Chondrocyte (in vitro differentiated cells): ENCODE data around the gene HNRNPUL1. TPM values are rescaled to one million over a fixed set of nuclear protein-coding genes. Genes with fewer than 3 reads are reported as not detected.

Experiments used
- DNase-seq: peaks from one replicate; pipeline ENCODE4 v3.0.0; 2021; ENCODE audit warnings: mixed read lengths, low spot score
- H3K27ac Mint-ChIP-seq: one replicate; pipeline ENCODE4 v1.8.0; 2021; ENCODE audit warnings: mild to moderate bottlenecking, moderate library complexity, mixed read lengths; ENCODE audit not compliant: unreplicated experiment
- H3K27me3 Mint-ChIP-seq: 2 replicates; pipeline ENCODE4 v1.8.0; 2021; ENCODE audit warnings: low read depth, mixed read lengths
- H3K36me3 Mint-ChIP-seq: 2 replicates; pipeline ENCODE4 v1.8.0; 2021; ENCODE audit warnings: low read depth, mixed read lengths
- H3K4me1 Mint-ChIP-seq: 2 replicates; pipeline ENCODE4 v1.8.0; 2021; ENCODE audit warnings: low read depth, mild to moderate bottlenecking, mixed read lengths
- H3K4me3 Mint-ChIP-seq: one replicate; pipeline ENCODE4 v1.8.0; 2021; ENCODE audit warnings: mild to moderate bottlenecking, moderate library complexity, mixed read lengths; ENCODE audit not compliant: unreplicated experiment
- H3K9me3 Mint-ChIP-seq: 2 replicates; pipeline ENCODE4 v1.8.0; 2021; ENCODE audit warnings: low read depth, mixed read lengths
- total RNA-seq: library from RNA; stranded (reverse); gene quantifications from 3 replicates; pipeline ENCODE4 v1.2.1, GENCODE V29; 2021
- TF ChIP-seq, protein P1 (sequence below): fragments of 200-600 bp; sonication (generic); IDR thresholded peaks from 2 replicates; pipeline ENCODE4 v1.5.0; 2021; ENCODE audit warnings: antibody characterized with exemption, mild to moderate bottlenecking, moderate library complexity

The HNRNPUL1 gene
- total RNA-seq, 1 donor from 2014 or later, result 158 TPM

GRCh38 chr19:41261474-41262190 lies 2.5 kb upstream of the HNRNPUL1 start:
- Mint-ChIP-seq H3K27ac (peak overlapping the region; percentile 100), H3K36me3 (peaks cover 14% of the 10 kb centered on the region), H3K4me1 (peaks cover 29% of the 10 kb centered on the region), H3K27me3 (no peaks in the 10 kb centered on the region), H3K4me3 (peak overlapping the region; percentile 88), H3K9me3 (no peaks in the 10 kb centered on the region)
- DNase-seq, result no peak
- TF ChIP-seq, protein P1, sequence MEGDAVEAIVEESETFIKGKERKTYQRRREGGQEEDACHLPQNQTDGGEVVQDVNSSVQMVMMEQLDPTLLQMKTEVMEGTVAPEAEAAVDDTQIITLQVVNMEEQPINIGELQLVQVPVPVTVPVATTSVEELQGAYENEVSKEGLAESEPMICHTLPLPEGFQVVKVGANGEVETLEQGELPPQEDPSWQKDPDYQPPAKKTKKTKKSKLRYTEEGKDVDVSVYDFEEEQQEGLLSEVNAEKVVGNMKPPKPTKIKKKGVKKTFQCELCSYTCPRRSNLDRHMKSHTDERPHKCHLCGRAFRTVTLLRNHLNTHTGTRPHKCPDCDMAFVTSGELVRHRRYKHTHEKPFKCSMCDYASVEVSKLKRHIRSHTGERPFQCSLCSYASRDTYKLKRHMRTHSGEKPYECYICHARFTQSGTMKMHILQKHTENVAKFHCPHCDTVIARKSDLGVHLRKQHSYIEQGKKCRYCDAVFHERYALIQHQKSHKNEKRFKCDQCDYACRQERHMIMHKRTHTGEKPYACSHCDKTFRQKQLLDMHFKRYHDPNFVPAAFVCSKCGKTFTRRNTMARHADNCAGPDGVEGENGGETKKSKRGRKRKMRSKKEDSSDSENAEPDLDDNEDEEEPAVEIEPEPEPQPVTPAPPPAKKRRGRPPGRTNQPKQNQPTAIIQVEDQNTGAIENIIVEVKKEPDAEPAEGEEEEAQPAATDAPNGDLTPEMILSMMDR, result no peak

DNA sequence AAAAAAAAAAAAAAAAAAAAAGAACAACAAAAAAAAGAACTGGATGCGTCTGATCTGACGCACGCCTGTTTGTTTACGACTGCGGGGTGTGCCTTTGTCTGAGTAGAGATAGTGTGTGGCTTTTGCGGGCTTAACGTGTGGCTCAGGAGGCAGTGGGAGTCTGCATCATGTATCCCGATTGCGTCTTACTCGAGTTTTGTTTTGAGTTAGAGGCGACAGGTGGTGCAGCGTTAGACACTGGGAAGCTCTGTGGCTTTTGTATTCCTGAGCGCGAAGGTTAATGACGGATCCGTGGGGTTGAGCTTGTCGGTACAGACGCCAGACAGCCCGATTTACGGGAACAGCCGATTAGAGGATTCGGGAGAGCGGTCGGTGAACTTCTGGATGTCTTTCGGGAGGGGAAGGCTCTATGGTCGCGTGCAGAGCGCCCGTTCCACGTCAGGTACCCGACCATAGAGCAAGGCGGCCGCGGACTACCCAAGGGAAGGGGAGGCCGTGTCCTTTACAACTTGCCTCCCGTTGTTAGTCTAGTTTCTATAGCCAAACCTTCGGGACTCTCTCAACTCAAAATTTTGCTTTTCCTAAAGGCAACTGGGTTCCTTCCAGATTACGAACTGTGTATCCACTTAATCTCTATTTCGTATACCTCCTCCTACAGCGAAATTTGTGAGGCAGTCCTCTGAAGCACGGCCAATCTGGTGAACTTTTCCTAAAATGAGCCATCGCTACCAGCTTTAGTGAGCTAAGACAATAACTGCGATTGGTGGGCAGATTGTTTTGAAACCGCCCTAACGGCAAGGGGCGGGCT lies 926 bp upstream of the HNRNPUL1 start:
- peak overlapping the region; percentile 88 for H3K4me3 Mint-ChIP-seq
- TF ChIP-seq, protein P1, result no peak
- no peaks in the 10 kb centered on the region for H3K27me3 Mint-ChIP-seq
- H3K9me3 Mint-ChIP-seq, result no peaks in the 10 kb centered on the region
- peak overlapping the region; percentile 100 for H3K27ac Mint-ChIP-seq
- H3K4me1 Mint-ChIP-seq, result peaks cover 43% of the 10 kb centered on the region
- no peak for DNase-seq
- peaks cover 8% of the 10 kb centered on the region for H3K36me3 Mint-ChIP-seq

- Mint-ChIP-seq H3K4me3 (peak overlapping the region; percentile 99), H3K27ac (peak overlapping the region; percentile 100)
Measured at GRCh38 chr19:41264581-41265394, 616 bp downstream of the HNRNPUL1 start.

GRCh38 chr19:41265395-41266153 lies 1.4 kb downstream of the HNRNPUL1 start:
- peak overlapping the region; percentile 96 for H3K27ac Mint-ChIP-seq
- no peaks in the 10 kb centered on the region for H3K27me3 Mint-ChIP-seq
- peaks cover 43% of the 10 kb centered on the region for H3K4me1 Mint-ChIP-seq

More at GRCh38 chr19:41264581-41265394, 616 bp downstream of the HNRNPUL1 start:
- TF ChIP-seq, protein P1, result peak; percentile 48
- H3K27me3 Mint-ChIP-seq, result no peaks in the 10 kb centered on the region
- no peaks in the 10 kb centered on the region for H3K9me3 Mint-ChIP-seq
- peaks cover 43% of the 10 kb centered on the region for H3K4me1 Mint-ChIP-seq
- peaks cover 2% of the 10 kb centered on the region for H3K36me3 Mint-ChIP-seq
- DNase-seq, result no peak

More at GRCh38 chr19:41265395-41266153, 1.4 kb downstream of the HNRNPUL1 start:
- Mint-ChIP-seq H3K36me3 (no peaks in the 10 kb centered on the region), H3K9me3 (no peaks in the 10 kb centered on the region), H3K4me3 (peak overlapping the region; percentile 99)
- TF ChIP-seq, protein P1, result no peak
- DNase-seq, result no peak
